Esophagus muscularis mucosa (tissue), 3 donors: ENCODE data around the gene EFNA4.

Experiments
- CTCF ChIP-seq, 3 experiments: fragments of 200-600 bp in 2 of 3; fragments of 450-650 bp in 1 of 3; sonication (generic) in 2 of 3; IDR thresholded peaks; one replicate each; pipeline ENCODE4 v1.5.1; 2017 to 2019; ENCODE audit warnings: antibody characterized with exemption in 3 of 3, mild to moderate bottlenecking in 2 of 3, moderate library complexity in 1 of 3
- POLR2A ChIP-seq: fragments of 450-650 bp; IDR thresholded peaks from one replicate; pipeline ENCODE4 v1.6.1; 2017; ENCODE audit warnings: antibody characterized with exemption, moderate library complexity, mild to moderate bottlenecking, low read depth
- POLR2AphosphoS5 ChIP-seq, 2 donors: sonication (generic); formaldehyde crosslinking; IDR thresholded peaks; one replicate each; pipeline ENCODE4 v1.6.1; 2017; ENCODE audit warnings: antibody characterized with exemption in 2 of 2

GRCh38 chr1:155015527-155016230, 47.9 kb upstream of the EFNA4 start:
- TF ChIP-seq POLR2A (no peak), CTCF (IDR thresholded peaks at IDR 0.05) (no peak), POLR2AphosphoS5 (IDR thresholded peaks at IDR 0.05) (no peak)
